GM12874 (cell line): ENCODE results near the gene GRIK1.
A peak's percentile ranks its signal among the peaks of the same experiment; 100 is the strongest.

Experiments used
- CTCF ChIP-seq: IDR thresholded peaks from 2 replicates; pipeline ENCODE4 v1.5.1; 2011; ENCODE audit warnings: low read depth, mild to moderate bottlenecking, control low read depth, low read length, moderate library complexity; ENCODE audit not compliant: insufficient read depth

The GRIK1 gene

GRCh38 chr21:29860346-29860745 is 79.5 kb downstream of the GRIK1 start:
- no peak for TF ChIP-seq CTCF

GRCh38 chr21:29857150-29857549 is 82.6 kb downstream of the GRIK1 start:
- TF ChIP-seq CTCF, result no peak

GRCh38 chr21:29854795-29855194 is 85.0 kb downstream of the GRIK1 start:
- no peak for TF ChIP-seq CTCF

- no peak for TF ChIP-seq CTCF
These were observed 88.2 kb downstream of the GRIK1 start for GRCh38 chr21:29851611-29852010.

- peak; percentile 74 for TF ChIP-seq CTCF
These were observed 90.0 kb downstream of the GRIK1 start for GRCh38 chr21:29849735-29850176.

GRCh38 chr21:29843804-29844203 is 96.0 kb downstream of the GRIK1 start:
- TF ChIP-seq CTCF, result no peak

- no peak for TF ChIP-seq CTCF
These were observed 105.2 kb downstream of the GRIK1 start for GRCh38 chr21:29834617-29835016.

GRCh38 chr21:29832217-29832616 is 107.6 kb downstream of the GRIK1 start:
- TF ChIP-seq CTCF, result no peak
